ENCODE results near the gene UPF1. TPM values are rescaled to one million over a fixed set of nuclear protein-coding genes. Genes with fewer than 3 reads are reported as not detected.

UPF1 gene
- total RNA-seq, 1 donor, result 37.3 TPM

- peak overlapping the region; percentile 64 for H3K4me3 ChIP-seq (ENCODE audit: low read depth, low read length)
- TF ChIP-seq, protein P1, sequence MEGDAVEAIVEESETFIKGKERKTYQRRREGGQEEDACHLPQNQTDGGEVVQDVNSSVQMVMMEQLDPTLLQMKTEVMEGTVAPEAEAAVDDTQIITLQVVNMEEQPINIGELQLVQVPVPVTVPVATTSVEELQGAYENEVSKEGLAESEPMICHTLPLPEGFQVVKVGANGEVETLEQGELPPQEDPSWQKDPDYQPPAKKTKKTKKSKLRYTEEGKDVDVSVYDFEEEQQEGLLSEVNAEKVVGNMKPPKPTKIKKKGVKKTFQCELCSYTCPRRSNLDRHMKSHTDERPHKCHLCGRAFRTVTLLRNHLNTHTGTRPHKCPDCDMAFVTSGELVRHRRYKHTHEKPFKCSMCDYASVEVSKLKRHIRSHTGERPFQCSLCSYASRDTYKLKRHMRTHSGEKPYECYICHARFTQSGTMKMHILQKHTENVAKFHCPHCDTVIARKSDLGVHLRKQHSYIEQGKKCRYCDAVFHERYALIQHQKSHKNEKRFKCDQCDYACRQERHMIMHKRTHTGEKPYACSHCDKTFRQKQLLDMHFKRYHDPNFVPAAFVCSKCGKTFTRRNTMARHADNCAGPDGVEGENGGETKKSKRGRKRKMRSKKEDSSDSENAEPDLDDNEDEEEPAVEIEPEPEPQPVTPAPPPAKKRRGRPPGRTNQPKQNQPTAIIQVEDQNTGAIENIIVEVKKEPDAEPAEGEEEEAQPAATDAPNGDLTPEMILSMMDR (IDR thresholded peaks at IDR 0.05; ENCODE audit: insufficient read depth, low read length), result no peak
- DNase-seq (ENCODE audit: low read depth), result peak; percentile 60
Observed at GRCh38 chr19:18894254-18895037, 62.7 kb downstream of the UPF1 start.

DNA sequence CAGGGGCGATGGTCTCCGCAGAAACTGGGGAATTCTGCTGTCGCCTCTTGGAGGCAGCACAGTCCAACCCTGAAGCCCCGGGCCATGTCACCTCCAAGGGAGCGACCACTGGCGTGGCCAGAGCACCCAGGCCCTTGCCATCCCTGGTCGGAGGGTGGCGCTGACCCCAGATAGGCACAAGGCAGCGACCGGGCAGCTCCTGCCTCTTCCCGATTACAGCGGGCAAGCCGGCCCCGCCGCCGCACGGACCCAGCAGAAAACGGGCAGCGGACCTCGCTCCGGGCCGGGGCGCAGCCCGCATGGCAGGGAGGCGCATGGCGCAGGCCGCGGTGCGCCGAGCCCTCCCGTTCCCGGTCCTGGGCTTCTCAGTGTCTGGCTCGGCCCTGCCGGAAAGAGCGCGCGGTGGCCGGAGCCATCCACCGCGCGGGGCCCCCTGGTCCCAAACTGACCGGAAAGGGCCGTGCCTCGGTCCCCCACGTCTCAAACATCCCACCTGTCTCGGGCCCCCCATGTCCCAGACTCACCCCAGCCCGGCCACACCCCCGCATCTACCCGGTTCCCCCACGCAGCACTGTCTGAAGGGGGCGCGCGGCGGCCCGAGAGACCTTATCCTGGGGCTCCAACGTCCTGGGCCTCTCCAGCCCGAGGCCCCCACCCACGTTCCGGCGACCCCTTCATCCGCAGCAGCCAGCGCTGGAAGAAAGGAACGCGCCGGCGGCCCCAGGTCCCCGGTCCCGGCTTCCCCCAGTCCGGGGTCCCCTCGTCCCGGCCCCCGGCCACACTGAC lies 63.5 kb downstream of the UPF1 start:
- DNase-seq (ENCODE audit: low read depth), result peak; percentile 24
- TF ChIP-seq, protein P1 (IDR thresholded peaks at IDR 0.05; ENCODE audit: insufficient read depth, low read length), result peak; percentile 43
- H3K4me3 ChIP-seq (ENCODE audit: low read depth, low read length), result peak overlapping the region; percentile 64

GRCh38 chr19:18895824-18896341 lies 64.1 kb downstream of the UPF1 start, which contains the start of gene CERS1:
CERS1 (minus strand) TSS chr19:18896158; CDS start chr19:18896072, 86 bp downstream.
- TF ChIP-seq, protein P1 (IDR thresholded peaks at IDR 0.05; ENCODE audit: insufficient read depth, low read length), result no peak
- H3K4me3 ChIP-seq (ENCODE audit: low read depth, low read length), result peak within 1 kb of the TSS; percentile 64
- no peak for DNase-seq (ENCODE audit: low read depth)

- H3K4me3 ChIP-seq (ENCODE audit: low read depth, low read length), result no peak overlapping the region
- TF ChIP-seq, protein P1 (IDR thresholded peaks at IDR 0.05; ENCODE audit: insufficient read depth, low read length), result no peak
- DNase-seq (ENCODE audit: low read depth), result no peak
Observed at GRCh38 chr19:18896421-18896841, 64.7 kb downstream of the UPF1 start.

DNA sequence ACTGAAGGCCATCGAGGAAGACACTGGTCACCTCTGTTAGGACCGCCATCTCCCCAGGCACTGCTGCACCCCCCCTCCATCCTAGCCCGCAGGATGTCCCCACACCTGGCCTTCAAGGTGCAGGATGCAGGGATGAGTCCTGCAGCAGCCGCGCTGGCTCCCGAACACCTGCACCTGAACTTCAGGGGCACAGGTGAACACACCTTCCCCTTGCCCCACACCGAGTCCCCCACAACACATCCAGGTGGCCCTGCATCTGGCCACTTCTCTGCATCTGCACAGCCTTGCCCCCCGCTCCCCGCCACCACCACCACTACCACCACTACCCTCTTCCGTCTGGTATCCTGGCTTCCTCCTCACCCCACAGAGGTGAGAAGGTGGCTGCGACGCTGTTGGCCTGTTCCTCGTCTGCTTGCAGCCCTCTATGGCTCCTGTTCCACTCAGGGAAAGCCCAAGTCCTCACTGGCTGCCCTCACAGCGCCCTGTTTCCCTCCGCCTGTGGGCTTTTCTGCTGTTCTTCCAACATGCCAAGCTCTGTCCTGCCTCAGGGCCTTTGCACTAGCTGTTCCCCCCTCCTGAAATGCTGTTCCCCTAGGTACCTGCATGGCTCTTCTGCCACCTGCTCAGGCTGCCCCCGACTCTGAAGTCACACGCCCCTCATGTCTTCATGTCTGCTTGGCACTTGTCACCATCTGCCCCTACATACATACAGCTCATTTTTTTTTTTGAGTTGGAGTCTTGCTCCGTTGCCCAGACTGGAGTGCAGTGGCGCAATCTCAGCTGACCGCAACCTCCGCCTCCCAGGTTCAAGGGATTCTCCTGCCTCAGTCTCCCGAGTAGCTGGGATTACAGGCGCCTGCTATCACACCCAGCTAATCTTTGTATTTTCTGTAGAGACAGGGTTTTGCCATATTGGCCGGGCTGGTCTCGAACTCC lies 65.6 kb downstream of the UPF1 start:
- DNase-seq (ENCODE audit: low read depth), result no peak
- H3K4me3 ChIP-seq (ENCODE audit: low read depth, low read length), result no peak overlapping the region
- TF ChIP-seq, protein P1 (IDR thresholded peaks at IDR 0.05; ENCODE audit: insufficient read depth, low read length), result no peak

GRCh38 chr19:18898081-18898606 lies 66.4 kb downstream of the UPF1 start:
- TF ChIP-seq, protein P1 (IDR thresholded peaks at IDR 0.05; ENCODE audit: insufficient read depth, low read length), result no peak
- DNase-seq (ENCODE audit: low read depth), result peak; percentile 47
- no peak overlapping the region for H3K4me3 ChIP-seq (ENCODE audit: low read depth, low read length)
